ENCODE measurements around the gene SLC4A4.

DNA sequence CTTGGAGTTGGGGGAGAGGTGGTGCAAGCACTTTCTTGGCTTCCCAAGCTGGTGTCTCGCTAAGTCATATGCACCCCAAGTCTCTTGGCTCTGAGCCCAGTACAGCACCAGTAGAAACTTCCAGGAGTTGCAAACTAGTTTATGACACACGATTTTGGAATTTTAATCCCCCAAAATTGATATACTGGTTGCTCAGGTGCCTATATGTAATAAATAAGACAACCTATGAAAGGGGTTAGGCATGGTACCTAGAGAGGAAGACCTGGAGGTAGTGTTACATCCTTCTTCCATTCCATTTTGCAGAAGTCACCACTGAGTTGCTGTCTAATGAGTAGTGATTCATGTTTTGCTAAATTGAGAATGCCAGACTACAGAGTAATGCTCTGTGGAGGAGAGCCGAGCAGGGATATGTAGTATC lies 4.3 kb upstream of the SLC4A4 start:
- TF ChIP-seq, protein P1, sequence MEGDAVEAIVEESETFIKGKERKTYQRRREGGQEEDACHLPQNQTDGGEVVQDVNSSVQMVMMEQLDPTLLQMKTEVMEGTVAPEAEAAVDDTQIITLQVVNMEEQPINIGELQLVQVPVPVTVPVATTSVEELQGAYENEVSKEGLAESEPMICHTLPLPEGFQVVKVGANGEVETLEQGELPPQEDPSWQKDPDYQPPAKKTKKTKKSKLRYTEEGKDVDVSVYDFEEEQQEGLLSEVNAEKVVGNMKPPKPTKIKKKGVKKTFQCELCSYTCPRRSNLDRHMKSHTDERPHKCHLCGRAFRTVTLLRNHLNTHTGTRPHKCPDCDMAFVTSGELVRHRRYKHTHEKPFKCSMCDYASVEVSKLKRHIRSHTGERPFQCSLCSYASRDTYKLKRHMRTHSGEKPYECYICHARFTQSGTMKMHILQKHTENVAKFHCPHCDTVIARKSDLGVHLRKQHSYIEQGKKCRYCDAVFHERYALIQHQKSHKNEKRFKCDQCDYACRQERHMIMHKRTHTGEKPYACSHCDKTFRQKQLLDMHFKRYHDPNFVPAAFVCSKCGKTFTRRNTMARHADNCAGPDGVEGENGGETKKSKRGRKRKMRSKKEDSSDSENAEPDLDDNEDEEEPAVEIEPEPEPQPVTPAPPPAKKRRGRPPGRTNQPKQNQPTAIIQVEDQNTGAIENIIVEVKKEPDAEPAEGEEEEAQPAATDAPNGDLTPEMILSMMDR (IDR thresholded peaks at IDR 0.05) = no peak
- TF ChIP-seq EP300 (IDR thresholded peaks at IDR 0.05) (no peak), POLR2A (IDR thresholded peaks at IDR 0.05) (no peak)

Data from sigmoid colon (tissue), 4 donors.